ENCODE data around the gene GRIA3.

GRIA3 gene

DNA sequence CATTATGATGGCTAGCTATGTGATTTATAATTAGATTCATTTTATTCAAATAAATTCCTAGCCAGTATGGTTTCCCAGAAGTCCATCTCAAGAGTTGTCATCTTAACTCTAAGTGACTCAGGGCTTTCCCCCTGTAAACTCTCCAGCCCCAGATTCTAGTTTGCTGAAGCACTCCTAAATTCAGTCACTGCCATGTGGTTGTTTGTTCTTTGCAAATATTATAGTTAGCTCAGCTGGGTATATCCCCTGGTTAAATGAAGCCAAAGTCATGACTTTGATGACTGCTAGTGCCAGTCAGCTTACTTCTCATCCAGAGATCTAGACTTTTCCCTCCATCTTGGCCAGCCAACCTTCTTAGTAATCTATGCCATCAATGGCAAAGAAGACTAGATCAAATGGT, 126.0 kb downstream of the GRIA3 start:
- H3K27me3 ChIP-seq, result peaks cover 87 to 100% (median 100%) of the 10 kb centered on the region in 11 experiments
- H3K9ac ChIP-seq, result no peak overlapping the region
- H4K20me1 ChIP-seq, result no peaks in the 10 kb centered on the region
- H3K27ac ChIP-seq, result no peak overlapping the region
- peaks cover 0 to 16% (median 11%) of the 10 kb centered on the region in 10 experiments; a peak in 13 of 20 replicates for H3K4me1 ChIP-seq
- H3K4me2 ChIP-seq, result no peak overlapping the region
- no peak overlapping the region for H3K4me3 ChIP-seq
- H3K9me3 ChIP-seq (replicated peaks in 1 of 11), result no peaks in the 10 kb centered on the region; a peak in 1 of 22 replicates
- TF ChIP-seq Cebpa-rat (IDR thresholded peaks at IDR 0.05), result no peak
- no peaks in the 10 kb centered on the region for H3K36me3 ChIP-seq

DNA sequence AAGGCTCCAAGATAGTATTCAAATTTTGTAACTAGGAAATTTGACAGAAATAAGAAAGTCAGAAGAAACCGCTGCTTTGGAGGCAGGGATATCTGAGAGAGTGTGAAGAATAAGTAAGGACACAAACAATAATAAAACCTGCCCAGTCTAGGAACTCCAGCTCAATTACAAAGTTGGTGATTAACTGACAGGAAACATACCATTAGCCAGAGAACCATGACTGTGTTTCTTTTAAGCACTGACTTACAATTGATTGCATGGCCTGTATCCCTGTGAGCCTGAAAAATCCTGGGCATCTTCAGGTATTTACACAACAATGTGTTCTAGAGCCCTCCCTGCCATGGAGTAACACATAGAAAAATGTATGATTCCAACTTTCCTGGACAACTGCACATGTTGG, 127.4 kb downstream of the GRIA3 start:
- Histone ChIP-seq H3K9ac (no peak overlapping the region), H3K27me3 (peaks cover 79 to 100% (median 97%) of the 10 kb centered on the region in 11 experiments), H3K27ac (no peak overlapping the region), H3K4me1 (peaks cover 0 to 16% (median 11%) of the 10 kb centered on the region in 10 experiments; a peak in 13 of 20 replicates), H3K4me3 (no peak overlapping the region), H3K36me3 (no peaks in the 10 kb centered on the region), H3K4me2 (no peak overlapping the region), H4K20me1 (no peaks in the 10 kb centered on the region), H3K9me3 (replicated peaks in 1 of 11) (peaks cover 0 to 5% (median 4%) of the 10 kb centered on the region in 11 experiments; a peak in 8 of 22 replicates)
- TF ChIP-seq Cebpa-rat (IDR thresholded peaks at IDR 0.05), result no peak

DNA sequence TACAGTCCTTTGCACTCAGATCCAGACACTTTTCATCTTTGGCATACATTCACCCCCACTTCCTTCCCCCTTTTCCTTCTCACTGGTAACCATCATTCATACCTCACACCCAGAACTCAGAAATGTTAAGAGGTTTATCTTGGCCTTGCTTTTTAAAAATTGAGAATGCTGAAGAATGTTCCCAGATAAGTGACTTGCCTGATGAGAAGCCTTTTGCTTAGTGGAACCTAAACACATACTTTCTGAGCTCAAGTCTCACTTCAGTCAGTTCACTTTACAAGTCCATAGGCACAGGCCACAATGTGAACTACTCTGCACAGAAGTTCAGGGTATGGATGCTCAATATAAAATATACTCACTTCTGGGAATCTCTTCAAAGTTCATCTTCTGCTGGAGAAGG, 129.4 kb downstream of the GRIA3 start:
- no peaks in the 10 kb centered on the region for H4K20me1 ChIP-seq
- H3K4me2 ChIP-seq, result no peak overlapping the region
- no peak for TF ChIP-seq Cebpa-rat (IDR thresholded peaks at IDR 0.05)
- H3K9ac ChIP-seq, result no peak overlapping the region
- peaks cover 0 to 12% (median 8%) of the 10 kb centered on the region in 10 experiments; a peak in 13 of 20 replicates for H3K4me1 ChIP-seq
- H3K9me3 ChIP-seq (replicated peaks in 1 of 11), result peaks cover 10 to 20% (median 16%) of the 10 kb centered on the region in 11 experiments; a peak in 19 of 22 replicates
- no peak overlapping the region for H3K27ac ChIP-seq
- no peak overlapping the region for H3K4me3 ChIP-seq
- H3K36me3 ChIP-seq, result no peaks in the 10 kb centered on the region
- peaks cover 80 to 100% (median 96%) of the 10 kb centered on the region in 11 experiments for H3K27me3 ChIP-seq

GRCh38 chrX:123320622-123321021, 136.5 kb downstream of the GRIA3 start:
- Histone ChIP-seq H3K4me3 (no peak overlapping the region), H4K20me1 (peaks cover 0 to 5% (median 0%) of the 10 kb centered on the region in 11 experiments; a peak in 1 of 22 replicates), H3K4me2 (no peak overlapping the region), H3K9me3 (replicated peaks in 1 of 11) (peaks cover 10 to 20% (median 16%) of the 10 kb centered on the region in 11 experiments; a peak in 19 of 22 replicates), H3K9ac (no peak overlapping the region), H3K36me3 (no peaks in the 10 kb centered on the region), H3K27ac (no peak overlapping the region), H3K4me1 (no peaks in the 10 kb centered on the region), H3K27me3 (peaks cover 84 to 99% (median 95%) of the 10 kb centered on the region in 11 experiments)
- no peak for TF ChIP-seq Cebpa-rat (IDR thresholded peaks at IDR 0.05)

DNA sequence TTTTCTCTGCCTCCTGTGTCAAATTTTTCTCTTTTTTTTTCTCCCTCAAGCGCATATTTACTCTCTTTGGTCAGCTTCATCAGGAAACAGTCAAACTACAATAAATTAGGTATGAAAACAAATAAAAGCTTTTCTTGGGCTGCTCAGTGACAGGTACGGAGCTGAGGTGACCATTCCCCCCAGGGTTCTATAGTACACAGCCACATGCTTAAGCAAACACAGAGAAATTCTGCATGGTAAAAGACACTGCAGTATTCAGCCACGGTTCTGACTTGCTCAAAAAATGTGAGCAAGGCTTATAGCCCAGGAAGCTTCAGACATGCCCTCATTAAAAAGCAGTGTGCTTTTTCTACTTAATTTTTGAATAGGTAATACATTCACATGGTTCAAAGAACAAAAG, 138.5 kb downstream of the GRIA3 start:
- Histone ChIP-seq H3K4me2 (no peak overlapping the region), H3K36me3 (no peaks in the 10 kb centered on the region), H3K4me3 (no peak overlapping the region), H3K27ac (no peak overlapping the region), H3K9ac (no peak overlapping the region), H3K9me3 (replicated peaks in 1 of 11) (peaks cover 0 to 6% (median 6%) of the 10 kb centered on the region in 11 experiments; a peak in 13 of 22 replicates), H3K27me3 (peaks cover 91 to 100% (median 98%) of the 10 kb centered on the region in 11 experiments), H4K20me1 (peaks cover 0 to 5% (median 0%) of the 10 kb centered on the region in 11 experiments; a peak in 1 of 22 replicates), H3K4me1 (no peaks in the 10 kb centered on the region)
- TF ChIP-seq Cebpa-rat (IDR thresholded peaks at IDR 0.05), result no peak

- TF ChIP-seq Cebpa-rat (IDR thresholded peaks at IDR 0.05), result no peak
- no peaks in the 10 kb centered on the region for H3K4me1 ChIP-seq
- peaks cover 0 to 5% (median 0%) of the 10 kb centered on the region in 11 experiments; a peak in 1 of 22 replicates for H4K20me1 ChIP-seq
- H3K36me3 ChIP-seq, result no peaks in the 10 kb centered on the region
- H3K27me3 ChIP-seq, result peaks cover 87 to 100% (median 93%) of the 10 kb centered on the region in 11 experiments
- H3K9me3 ChIP-seq (replicated peaks in 1 of 11), result no peaks in the 10 kb centered on the region
- H3K4me3 ChIP-seq, result no peak overlapping the region
- no peak overlapping the region for H3K9ac ChIP-seq
- no peak overlapping the region for H3K4me2 ChIP-seq
- H3K27ac ChIP-seq, result no peak overlapping the region
Measured at GRCh38 chrX:123324625-123325024, 140.5 kb downstream of the GRIA3 start.

GRCh38 chrX:123330229-123330942, 146.3 kb downstream of the GRIA3 start:
- H3K4me1 ChIP-seq, result no peaks in the 10 kb centered on the region
- no peaks in the 10 kb centered on the region for H3K36me3 ChIP-seq
- TF ChIP-seq Cebpa-rat (IDR thresholded peaks at IDR 0.05), result no peak
- no peaks in the 10 kb centered on the region for H3K9me3 ChIP-seq (replicated peaks in 1 of 11)
- H3K27ac ChIP-seq, result no peak overlapping the region
- H3K27me3 ChIP-seq, result peaks cover 63 to 96% (median 91%) of the 10 kb centered on the region in 11 experiments
- H3K4me2 ChIP-seq, result no peak overlapping the region
- no peak overlapping the region for H3K9ac ChIP-seq
- no peaks in the 10 kb centered on the region for H4K20me1 ChIP-seq
- no peak overlapping the region for H3K4me3 ChIP-seq

DNA sequence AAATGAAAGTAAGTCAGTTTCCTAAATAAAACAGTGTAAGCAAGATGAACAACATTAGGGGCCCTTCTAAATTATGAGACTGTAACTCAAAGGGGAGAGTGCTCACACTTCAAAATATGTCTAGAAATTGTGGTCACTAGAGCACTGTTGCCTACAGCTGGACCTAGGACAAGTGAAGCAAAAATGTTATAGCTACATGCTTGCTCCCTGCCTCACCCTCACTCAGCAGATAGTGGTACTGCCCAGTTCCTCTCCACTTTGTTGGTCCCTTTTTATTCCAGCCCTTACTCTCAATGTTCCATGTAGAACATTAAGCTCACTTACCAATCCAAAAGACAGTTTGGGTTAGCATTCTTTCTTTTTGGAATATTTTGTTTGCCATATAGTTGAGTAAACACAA, 147.3 kb downstream of the GRIA3 start:
- TF ChIP-seq Cebpa-rat (IDR thresholded peaks at IDR 0.05), result no peak
- Histone ChIP-seq H3K9me3 (replicated peaks in 1 of 11) (no peaks in the 10 kb centered on the region), H3K4me1 (no peaks in the 10 kb centered on the region), H3K27ac (no peak overlapping the region), H3K9ac (no peak overlapping the region), H3K4me2 (no peak overlapping the region), H3K36me3 (no peaks in the 10 kb centered on the region), H4K20me1 (no peaks in the 10 kb centered on the region), H3K27me3 (peaks cover 60 to 96% (median 91%) of the 10 kb centered on the region in 11 experiments), H3K4me3 (no peak overlapping the region)

- no peak overlapping the region for H3K4me2 ChIP-seq
- H4K20me1 ChIP-seq, result no peaks in the 10 kb centered on the region; a peak in 1 of 22 replicates
- H3K9ac ChIP-seq, result no peak overlapping the region
- H3K9me3 ChIP-seq (replicated peaks in 1 of 11), result no peaks in the 10 kb centered on the region
- no peaks in the 10 kb centered on the region for H3K4me1 ChIP-seq
- H3K36me3 ChIP-seq, result no peaks in the 10 kb centered on the region
- no peak for TF ChIP-seq Cebpa-rat (IDR thresholded peaks at IDR 0.05)
- H3K4me3 ChIP-seq, result no peak overlapping the region
- H3K27ac ChIP-seq, result no peak overlapping the region
- peaks cover 59 to 96% (median 91%) of the 10 kb centered on the region in 11 experiments for H3K27me3 ChIP-seq
Measured at GRCh38 chrX:123331859-123332258, 147.8 kb downstream of the GRIA3 start.

All from BLaER1 treated with 17β-estradiol and CSF1 and Interleukin-3, amounts not matched to agents 10 nM and 100 nM (cell line).